Measurements from ENCODE around the gene SIPA1L3.

The SIPA1L3 gene

DNA sequence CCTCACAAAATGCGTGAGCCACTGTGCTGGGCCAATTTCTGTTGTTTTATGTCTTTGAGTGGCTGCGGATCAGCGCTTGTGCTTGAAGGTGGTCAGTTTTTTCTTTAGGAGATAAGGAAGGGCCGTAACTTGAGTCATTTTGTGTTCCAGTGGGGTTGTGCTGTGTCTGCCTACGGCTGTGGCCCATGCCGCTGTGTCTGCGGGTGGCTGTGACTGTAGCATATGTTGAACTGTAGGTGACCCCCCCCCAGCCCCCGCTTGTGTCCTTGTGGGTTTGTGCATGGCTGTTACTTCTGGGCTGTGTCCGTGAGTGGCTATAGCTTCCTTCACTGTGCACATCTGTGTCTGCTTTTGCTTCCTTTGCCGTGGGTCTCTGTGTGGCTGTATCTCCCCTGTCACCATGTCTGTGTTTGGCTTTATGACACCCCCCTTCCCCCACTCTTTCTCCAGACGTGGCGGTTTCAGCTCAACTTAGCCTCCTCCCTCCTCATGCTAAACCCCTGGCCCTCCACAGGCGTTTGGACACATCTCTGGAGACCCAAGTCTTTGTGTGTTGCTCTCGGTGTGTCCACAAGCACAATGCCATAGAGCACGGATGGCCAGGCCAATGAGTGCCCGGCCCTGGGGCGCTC, 348.5 kb downstream of the SIPA1L3 start:
- H3K27ac ChIP-seq (ENCODE audit: extremely low read depth, low read depth, low read length) = no peak overlapping the region
- TF ChIP-seq ZNF585B (tag by site-specific recombination; IDR thresholded peaks at IDR 0.05) = no peak
- TF ChIP-seq, protein P1, sequence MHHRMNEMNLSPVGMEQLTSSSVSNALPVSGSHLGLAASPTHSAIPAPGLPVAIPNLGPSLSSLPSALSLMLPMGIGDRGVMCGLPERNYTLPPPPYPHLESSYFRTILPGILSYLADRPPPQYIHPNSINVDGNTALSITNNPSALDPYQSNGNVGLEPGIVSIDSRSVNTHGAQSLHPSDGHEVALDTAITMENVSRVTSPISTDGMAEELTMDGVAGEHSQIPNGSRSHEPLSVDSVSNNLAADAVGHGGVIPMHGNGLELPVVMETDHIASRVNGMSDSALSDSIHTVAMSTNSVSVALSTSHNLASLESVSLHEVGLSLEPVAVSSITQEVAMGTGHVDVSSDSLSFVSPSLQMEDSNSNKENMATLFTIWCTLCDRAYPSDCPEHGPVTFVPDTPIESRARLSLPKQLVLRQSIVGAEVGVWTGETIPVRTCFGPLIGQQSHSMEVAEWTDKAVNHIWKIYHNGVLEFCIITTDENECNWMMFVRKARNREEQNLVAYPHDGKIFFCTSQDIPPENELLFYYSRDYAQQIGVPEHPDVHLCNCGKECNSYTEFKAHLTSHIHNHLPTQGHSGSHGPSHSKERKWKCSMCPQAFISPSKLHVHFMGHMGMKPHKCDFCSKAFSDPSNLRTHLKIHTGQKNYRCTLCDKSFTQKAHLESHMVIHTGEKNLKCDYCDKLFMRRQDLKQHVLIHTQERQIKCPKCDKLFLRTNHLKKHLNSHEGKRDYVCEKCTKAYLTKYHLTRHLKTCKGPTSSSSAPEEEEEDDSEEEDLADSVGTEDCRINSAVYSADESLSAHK (tag by site-specific recombination; IDR thresholded peaks at IDR 0.05) = peak; percentile 45; the same call in 1 of the 2 replicates
- TF ChIP-seq KLF8 (tag by site-specific recombination; IDR thresholded peaks at IDR 0.05) = no peak
- peak; percentile 90 for TF ChIP-seq EGR2 (tag by site-specific recombination; IDR thresholded peaks at IDR 0.05; ENCODE audit: low read depth)
- TF ChIP-seq, protein P2, sequence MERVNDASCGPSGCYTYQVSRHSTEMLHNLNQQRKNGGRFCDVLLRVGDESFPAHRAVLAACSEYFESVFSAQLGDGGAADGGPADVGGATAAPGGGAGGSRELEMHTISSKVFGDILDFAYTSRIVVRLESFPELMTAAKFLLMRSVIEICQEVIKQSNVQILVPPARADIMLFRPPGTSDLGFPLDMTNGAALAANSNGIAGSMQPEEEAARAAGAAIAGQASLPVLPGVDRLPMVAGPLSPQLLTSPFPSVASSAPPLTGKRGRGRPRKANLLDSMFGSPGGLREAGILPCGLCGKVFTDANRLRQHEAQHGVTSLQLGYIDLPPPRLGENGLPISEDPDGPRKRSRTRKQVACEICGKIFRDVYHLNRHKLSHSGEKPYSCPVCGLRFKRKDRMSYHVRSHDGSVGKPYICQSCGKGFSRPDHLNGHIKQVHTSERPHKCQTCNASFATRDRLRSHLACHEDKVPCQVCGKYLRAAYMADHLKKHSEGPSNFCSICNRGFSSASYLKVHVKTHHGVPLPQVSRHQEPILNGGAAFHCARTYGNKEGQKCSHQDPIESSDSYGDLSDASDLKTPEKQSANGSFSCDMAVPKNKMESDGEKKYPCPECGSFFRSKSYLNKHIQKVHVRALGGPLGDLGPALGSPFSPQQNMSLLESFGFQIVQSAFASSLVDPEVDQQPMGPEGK (tag by site-specific recombination; IDR thresholded peaks at IDR 0.05) = peak; percentile 35; the same call in 1 of the 2 replicates
- TF ChIP-seq ZFHX2 (tag by site-specific recombination; conservative IDR thresholded peaks at IDR 0.05) = peak; percentile 77
- 0 out of 2 replicates have a peak, but pooled peaks have one; percentile 35 for TF ChIP-seq ZNF600 (tag by site-specific recombination; IDR thresholded peaks at IDR 0.05)
- TF ChIP-seq ZNF341 (tag by site-specific recombination; IDR thresholded peaks at IDR 0.05; ENCODE audit: low read depth) = peak; percentile 63
- H3K9me3 ChIP-seq (ENCODE audit: control insufficient read depth, insufficient read depth, low read depth, low read length) = no peaks in the 10 kb centered on the region
- no peak overlapping the region for H3K4me3 ChIP-seq (ENCODE audit: low read depth, low read length)
- ChIA-PET CTCF (interaction anchor here (0.6 to 2.0 kb wide), 9 partner anchors 10 to 172 kb away, joined by 3 to 10 read pairs (median 4); no protein-coding TSS in a partner anchor), POLR2A (interaction anchor here (0.9 to 1.6 kb wide), 4 partner anchors 8 to 110 kb away, joined by 3 to 4 read pairs (median 3); partner anchors contain the start of gene SPINT2)
- no peaks in the 10 kb centered on the region for H3K36me3 ChIP-seq (ENCODE audit: control insufficient read depth in 2 of 2, insufficient read depth in 1 of 2, low read length in 2 of 2)
- H3K4me1 ChIP-seq (ENCODE audit: control insufficient read depth, insufficient read depth, low read length) = peaks cover 19% of the 10 kb centered on the region
